ENCODE data around the gene ADGRE2. TPM values are rescaled to one million over a fixed set of nuclear protein-coding genes. Genes with fewer than 3 reads are reported as not detected.

Gene ADGRE2
- total RNA-seq, 1 donor from 2014 or later, result not detected

GRCh38 chr19:14764401-14764800 lies 14.0 kb downstream of the ADGRE2 start:
- Mint-ChIP-seq H3K9me3 (ENCODE audit: unreplicated experiment) (no peaks in the 10 kb centered on the region), H3K36me3 (ENCODE audit: unreplicated experiment) (no peaks in the 10 kb centered on the region), H3K27ac (ENCODE audit: unreplicated experiment) (no peak overlapping the region), H3K4me3 (ENCODE audit: unreplicated experiment) (no peak overlapping the region), H3K27me3 (ENCODE audit: unreplicated experiment) (peaks cover 4% of the 10 kb centered on the region), H3K4me1 (ENCODE audit: unreplicated experiment) (no peaks in the 10 kb centered on the region)
- no peak for DNase-seq (ENCODE audit: extremely low spot score, unreplicated experiment)
- TF ChIP-seq CTCF (IDR thresholded peaks at IDR 0.05), result no peak

GRCh38 chr19:14763497-14764145 lies 14.7 kb downstream of the ADGRE2 start:
- no peaks in the 10 kb centered on the region for H3K36me3 Mint-ChIP-seq (ENCODE audit: unreplicated experiment)
- H3K4me1 Mint-ChIP-seq (ENCODE audit: unreplicated experiment), result no peaks in the 10 kb centered on the region
- peaks cover 6% of the 10 kb centered on the region for H3K27me3 Mint-ChIP-seq (ENCODE audit: unreplicated experiment)
- H3K9me3 Mint-ChIP-seq (ENCODE audit: unreplicated experiment), result no peaks in the 10 kb centered on the region
- H3K4me3 Mint-ChIP-seq (ENCODE audit: unreplicated experiment), result no peak overlapping the region
- TF ChIP-seq CTCF (IDR thresholded peaks at IDR 0.05), result no peak
- H3K27ac Mint-ChIP-seq (ENCODE audit: unreplicated experiment), result no peak overlapping the region
- no peak for DNase-seq (ENCODE audit: extremely low spot score, unreplicated experiment)

GRCh38 chr19:14762111-14762510 lies 16.2 kb downstream of the ADGRE2 start:
- DNase-seq (ENCODE audit: extremely low spot score, unreplicated experiment), result no peak
- TF ChIP-seq CTCF (IDR thresholded peaks at IDR 0.05), result no peak
- Mint-ChIP-seq H3K4me1 (ENCODE audit: unreplicated experiment) (no peaks in the 10 kb centered on the region), H3K27me3 (ENCODE audit: unreplicated experiment) (peaks cover 15% of the 10 kb centered on the region), H3K9me3 (ENCODE audit: unreplicated experiment) (no peaks in the 10 kb centered on the region), H3K36me3 (ENCODE audit: unreplicated experiment) (no peaks in the 10 kb centered on the region), H3K27ac (ENCODE audit: unreplicated experiment) (no peak overlapping the region), H3K4me3 (ENCODE audit: unreplicated experiment) (no peak overlapping the region)

GRCh38 chr19:14761607-14762006 lies 16.8 kb downstream of the ADGRE2 start:
- no peaks in the 10 kb centered on the region for H3K4me1 Mint-ChIP-seq (ENCODE audit: unreplicated experiment)
- peaks cover 17% of the 10 kb centered on the region for H3K27me3 Mint-ChIP-seq (ENCODE audit: unreplicated experiment)
- no peak overlapping the region for H3K4me3 Mint-ChIP-seq (ENCODE audit: unreplicated experiment)
- no peak for DNase-seq (ENCODE audit: extremely low spot score, unreplicated experiment)
- H3K27ac Mint-ChIP-seq (ENCODE audit: unreplicated experiment), result no peak overlapping the region
- no peak for TF ChIP-seq CTCF (IDR thresholded peaks at IDR 0.05)
- no peaks in the 10 kb centered on the region for H3K36me3 Mint-ChIP-seq (ENCODE audit: unreplicated experiment)
- no peaks in the 10 kb centered on the region for H3K9me3 Mint-ChIP-seq (ENCODE audit: unreplicated experiment)

GRCh38 chr19:14758816-14759215 lies 19.5 kb downstream of the ADGRE2 start:
- H3K4me3 Mint-ChIP-seq (ENCODE audit: unreplicated experiment), result no peak overlapping the region
- H3K9me3 Mint-ChIP-seq (ENCODE audit: unreplicated experiment), result no peaks in the 10 kb centered on the region
- no peak for TF ChIP-seq CTCF (IDR thresholded peaks at IDR 0.05)
- no peak for DNase-seq (ENCODE audit: extremely low spot score, unreplicated experiment)
- no peaks in the 10 kb centered on the region for H3K4me1 Mint-ChIP-seq (ENCODE audit: unreplicated experiment)
- no peaks in the 10 kb centered on the region for H3K36me3 Mint-ChIP-seq (ENCODE audit: unreplicated experiment)
- H3K27me3 Mint-ChIP-seq (ENCODE audit: unreplicated experiment), result peaks cover 17% of the 10 kb centered on the region
- no peak overlapping the region for H3K27ac Mint-ChIP-seq (ENCODE audit: unreplicated experiment)

Data from osteocyte (in vitro differentiated cells).